Measurements from ENCODE around the gene PRKN.

PRKN gene

DNA sequence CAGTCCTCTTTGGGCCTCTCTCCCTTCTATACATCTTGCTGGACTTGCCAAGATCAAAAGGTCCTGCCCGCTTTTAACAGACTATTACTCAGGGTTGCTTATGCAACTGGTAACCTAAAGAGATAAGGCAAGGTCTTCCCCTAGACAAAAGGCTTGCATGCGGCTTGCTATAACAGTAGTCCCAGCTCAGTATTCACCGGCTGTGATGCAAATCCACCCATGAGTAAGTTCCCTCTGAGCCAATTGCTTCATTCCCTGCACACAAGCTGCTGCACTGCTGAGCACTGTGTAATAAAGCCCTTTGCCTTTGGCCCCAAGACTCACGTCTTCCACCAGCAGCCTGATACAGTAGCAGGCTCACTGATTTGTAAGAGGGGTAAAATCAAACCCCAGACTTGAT, 363.8 kb downstream of the PRKN start:
- no peak for DNase-seq

- no peak for DNase-seq
Observed at GRCh38 chr6:162360901-162361567, 366.5 kb downstream of the PRKN start.

DNA sequence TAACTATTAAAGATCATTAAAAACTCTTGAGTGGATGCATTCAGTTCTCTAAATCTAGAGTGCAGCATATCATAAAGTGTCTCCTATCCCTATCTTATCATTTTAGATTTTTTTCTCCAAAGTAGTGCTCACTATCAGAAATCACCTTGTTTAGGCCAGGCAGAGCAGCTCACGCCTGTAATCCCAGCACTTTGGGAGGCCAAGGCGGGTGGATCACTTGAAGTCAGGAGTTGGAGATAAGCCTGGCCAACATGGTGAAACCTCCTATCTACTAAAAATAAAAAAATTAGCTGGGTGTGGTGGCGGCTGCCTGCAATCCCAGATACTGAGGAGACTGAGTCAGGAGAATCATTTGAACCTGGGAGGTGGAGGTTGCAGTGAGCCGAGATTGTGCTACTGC, 368.9 kb downstream of the PRKN start:
- DNase-seq: no peak

- no peak for DNase-seq
Observed at GRCh38 chr6:162345051-162345511, 382.5 kb downstream of the PRKN start.

GRCh38 chr6:162344646-162345010, 382.9 kb downstream of the PRKN start:
- no peak for DNase-seq

DNA sequence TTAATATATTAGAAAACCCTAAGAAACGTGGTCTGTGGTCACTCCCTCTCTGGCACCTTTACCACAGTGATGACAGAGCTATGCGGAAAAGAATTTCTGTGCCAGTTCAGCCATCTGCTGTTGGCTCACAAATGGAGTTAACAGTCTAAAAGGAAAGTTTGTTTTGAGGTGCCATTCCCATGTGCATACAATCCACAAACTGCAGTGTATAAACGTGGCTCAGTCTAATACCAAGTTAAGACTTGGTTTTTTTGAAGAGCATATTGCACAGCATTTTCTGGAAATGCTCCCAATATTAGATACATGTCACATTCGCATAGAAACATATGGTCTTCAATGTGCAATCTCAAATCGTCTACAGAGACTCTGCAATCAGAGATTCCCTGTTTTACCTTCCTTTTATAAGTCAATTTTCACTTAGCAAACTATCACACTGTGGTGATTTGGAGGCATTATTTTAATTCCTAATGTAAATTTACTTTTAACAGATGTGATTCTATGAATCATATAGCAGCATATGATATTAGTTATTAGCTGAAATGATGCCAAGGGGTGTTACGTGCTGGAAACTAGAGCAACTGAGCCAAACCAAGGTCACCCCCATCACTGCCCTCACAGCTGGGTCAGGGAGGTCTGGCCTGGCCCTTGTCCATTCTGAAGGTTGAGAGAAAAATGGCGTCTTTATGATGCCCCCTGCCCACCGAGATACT, 383.5 kb downstream of the PRKN start:
- no peak for DNase-seq

- no peak for DNase-seq
Observed at GRCh38 chr6:162343198-162343935, 384.2 kb downstream of the PRKN start.

DNA sequence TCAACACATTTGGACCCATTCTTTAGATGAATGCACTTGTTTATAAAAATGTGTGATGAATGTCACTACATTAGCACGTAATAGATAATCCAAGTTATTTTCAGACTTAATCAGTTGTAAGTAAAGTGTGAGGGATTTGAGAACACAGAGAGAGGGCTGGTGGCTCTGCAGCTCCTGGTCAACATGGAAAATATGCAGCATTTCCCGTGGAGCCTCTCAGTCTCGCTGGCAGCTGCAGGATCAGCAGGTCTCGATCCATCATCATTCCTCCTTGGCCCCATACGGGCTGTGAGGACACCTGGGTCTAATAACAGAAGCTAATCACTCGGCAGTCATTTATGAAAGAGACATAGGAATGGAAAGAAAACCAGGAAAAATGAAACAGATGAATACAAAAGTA, 390.2 kb downstream of the PRKN start:
- no peak for DNase-seq

DNA sequence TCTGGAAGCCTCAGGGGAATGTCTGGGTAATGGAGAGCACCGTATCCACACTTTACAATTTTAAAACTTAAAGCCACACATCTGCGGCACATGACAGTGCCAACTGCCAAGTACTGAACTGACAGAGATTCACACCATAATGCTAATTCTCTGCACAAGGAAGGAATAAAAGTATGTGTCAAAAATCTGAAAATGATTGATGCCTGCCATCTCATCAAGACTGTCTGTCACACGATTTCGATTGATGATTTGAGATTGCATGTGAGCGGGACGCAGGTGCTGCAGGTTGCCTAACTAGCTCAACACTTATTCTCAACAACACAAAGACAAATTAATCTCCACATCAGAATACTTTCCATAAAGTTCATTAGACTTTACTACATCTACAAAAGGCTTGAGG, 391.2 kb downstream of the PRKN start:
- DNase-seq: no peak

DNA sequence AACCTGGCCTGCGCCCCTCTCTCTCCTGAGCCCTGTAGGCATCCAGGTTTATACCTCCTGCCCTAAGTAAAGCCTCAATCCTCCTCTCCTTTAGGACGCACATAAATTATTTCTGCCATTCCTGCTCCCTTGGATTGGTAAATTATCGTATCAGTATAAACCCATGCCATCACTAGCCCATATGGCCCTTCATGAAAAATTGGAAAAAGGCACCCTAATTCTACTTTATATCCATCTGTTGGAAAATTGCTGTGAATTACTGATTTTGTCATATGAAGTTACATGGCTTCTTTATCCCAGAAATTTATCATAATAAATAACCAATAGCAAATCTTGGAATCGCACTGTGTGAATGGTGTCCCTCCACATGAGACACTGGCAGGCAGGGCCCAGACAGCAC, 395.2 kb downstream of the PRKN start:
- DNase-seq: no peak

DNA sequence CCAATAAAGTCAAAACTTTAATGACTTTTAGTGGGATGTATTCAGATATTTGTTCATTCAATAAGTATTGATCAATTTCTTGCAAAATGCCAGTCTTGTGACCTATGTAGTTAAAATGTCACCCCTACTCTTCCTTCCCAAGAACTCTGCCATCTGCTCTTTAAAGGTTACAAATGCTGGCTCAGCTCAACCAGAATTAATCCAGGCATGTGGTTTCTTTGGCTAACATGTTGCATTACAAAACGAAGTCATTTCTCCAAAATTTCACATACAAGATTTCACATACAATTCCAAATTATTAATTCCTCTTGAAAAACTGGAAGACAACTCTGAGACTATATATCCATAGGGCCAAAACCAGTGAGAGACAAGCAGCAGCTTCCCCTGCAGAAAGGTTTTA, 395.7 kb downstream of the PRKN start:
- DNase-seq: no peak

DNA sequence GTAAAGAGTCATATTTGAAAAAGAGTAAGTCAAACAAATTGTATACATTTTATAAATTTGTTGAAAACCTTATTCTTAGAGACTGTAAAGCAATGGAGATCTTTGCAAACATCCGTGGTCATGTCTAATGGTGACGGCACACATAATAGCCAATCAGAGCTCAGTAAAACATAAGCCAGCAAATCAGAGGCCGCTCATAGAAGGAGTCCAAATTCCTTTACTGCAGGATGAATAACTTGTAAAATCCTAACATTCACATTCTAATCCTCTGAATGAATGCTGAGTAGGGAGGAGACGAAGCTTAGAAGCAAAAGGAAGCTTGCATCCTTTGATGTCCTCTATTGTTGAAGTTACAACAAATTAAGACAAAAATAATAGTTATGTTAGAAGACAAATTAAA, 401.7 kb downstream of the PRKN start:
- DNase-seq: no peak

GRCh38 chr6:162325051-162325450, 402.5 kb downstream of the PRKN start:
- no peak for DNase-seq

DNA sequence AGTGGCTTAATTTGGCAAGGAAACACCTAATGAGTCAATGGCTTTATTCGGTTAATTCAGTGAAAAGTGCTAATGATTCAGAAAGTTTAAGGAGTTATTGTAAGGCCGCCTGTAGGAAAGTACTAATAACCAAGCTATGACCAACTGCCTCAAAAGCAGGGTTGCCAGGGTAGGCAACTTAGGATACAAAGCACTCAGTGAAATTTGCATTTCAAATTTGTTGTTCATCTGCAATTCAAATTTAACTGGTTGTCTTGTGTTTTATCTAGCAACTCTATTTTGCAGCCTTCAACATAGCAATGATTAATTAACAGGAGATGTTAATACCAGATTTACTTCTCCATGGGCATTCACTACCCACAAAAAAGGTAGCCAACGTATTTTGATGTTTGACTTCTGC, 412.3 kb downstream of the PRKN start:
- DNase-seq: no peak

DNA sequence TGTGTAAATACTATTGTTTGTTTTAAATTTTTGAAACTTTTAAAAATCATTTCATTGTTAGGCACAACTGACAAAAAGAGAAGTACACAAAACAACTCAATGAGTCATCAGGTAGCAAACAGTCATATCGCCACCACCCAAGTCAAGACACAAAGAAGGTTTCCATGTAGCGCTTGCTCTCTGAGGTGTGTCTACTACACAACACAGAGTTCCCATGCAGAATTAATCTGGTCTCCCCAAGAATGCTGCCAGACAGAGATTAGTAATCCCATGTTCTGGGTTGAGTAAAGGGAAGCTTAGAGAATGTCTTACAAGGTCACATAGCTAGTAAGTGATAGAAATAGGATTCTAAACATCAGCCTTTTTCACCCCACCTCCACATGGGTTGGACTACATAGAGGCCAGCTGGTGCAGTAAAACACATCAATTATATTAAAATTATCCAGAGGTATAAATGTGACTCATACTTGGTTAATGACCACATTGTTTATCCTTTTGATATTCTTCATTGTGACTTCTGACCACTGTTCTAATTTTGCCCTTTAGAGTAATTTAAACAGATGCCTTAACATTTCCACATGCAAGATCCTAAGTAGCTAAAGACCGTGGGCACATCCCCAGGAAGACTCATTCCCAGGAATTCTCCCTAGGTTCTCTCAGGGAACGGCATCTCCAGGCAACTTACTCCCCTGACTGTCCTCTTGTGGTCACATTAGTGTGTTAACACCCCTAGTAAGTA, 413.5 kb downstream of the PRKN start:
- no peak for DNase-seq

- no peak for DNase-seq
Observed at GRCh38 chr6:162307865-162308264, 419.7 kb downstream of the PRKN start.

GRCh38 chr6:162306616-162307015, 420.9 kb downstream of the PRKN start:
- DNase-seq: no peak

- DNase-seq: no peak
Observed at GRCh38 chr6:162301128-162301527, 426.4 kb downstream of the PRKN start.

GRCh38 chr6:162294029-162294428, 433.5 kb downstream of the PRKN start:
- no peak for DNase-seq

DNA sequence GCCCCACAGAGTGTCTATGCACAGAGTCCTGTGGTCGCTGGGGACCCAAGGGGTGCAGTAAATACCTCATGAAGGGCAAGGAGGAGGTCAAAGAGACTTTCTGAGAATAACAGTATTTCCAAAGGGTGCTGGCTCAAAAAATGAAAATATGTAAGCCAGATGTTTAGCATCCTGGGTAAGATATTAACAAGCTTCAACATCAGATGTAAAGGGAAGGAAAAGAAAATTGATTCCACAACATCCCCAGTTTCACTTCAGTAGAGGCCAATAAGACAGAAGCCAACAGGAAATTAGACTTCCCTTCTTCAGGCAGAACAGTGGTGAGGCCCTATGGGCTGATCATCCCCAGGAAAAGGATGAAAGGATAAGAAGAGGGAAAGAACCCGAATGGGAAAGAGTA, 434.7 kb downstream of the PRKN start:
- DNase-seq: no peak

GRCh38 chr6:162290846-162291465, 436.6 kb downstream of the PRKN start:
- no peak for DNase-seq

- no peak for DNase-seq
Observed at GRCh38 chr6:162289972-162290371, 437.6 kb downstream of the PRKN start.

DNA sequence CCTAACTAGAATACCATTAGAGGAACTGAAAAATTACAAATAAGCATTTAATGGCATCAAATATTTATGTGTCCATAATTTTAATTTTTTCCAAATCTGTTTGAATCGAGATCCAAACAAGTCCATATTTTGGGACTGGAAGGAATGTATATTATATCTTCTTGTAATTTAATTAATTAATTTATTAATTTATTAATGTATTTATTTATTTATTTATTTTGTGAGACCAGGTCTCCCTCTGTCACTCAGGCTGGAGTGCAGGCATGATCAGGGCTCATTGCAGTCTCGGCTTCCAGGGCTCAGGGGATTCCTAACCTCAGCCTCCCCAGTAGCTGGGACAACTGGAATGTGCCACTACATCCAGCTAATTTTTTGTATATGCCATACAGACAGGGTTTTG, 453.6 kb downstream of the PRKN start:
- no peak for DNase-seq

All from DMS79 treated with DMSO at 0.1 percent for 48 hours (cell line).